Left cardiac atrium (tissue), 4 donors: ENCODE measurements around the gene NRCAM. TPM values are rescaled to one million over a fixed set of nuclear protein-coding genes. Genes with fewer than 3 reads are reported as not detected.

Experiments
- ATAC-seq, 2 donors: fragments of 200-7000 bp; cut with Tn5 transposase; one replicate each; pipeline ENCODE4 v1.9.1; 2020; ENCODE audit warnings: mild to moderate bottlenecking in 2 of 2, moderate library complexity in 2 of 2
- DNase-seq: peaks from one replicate; pipeline ENCODE4 v3.0.0-alpha.2; 2020
- intact Hi-C, 2 donors: fragments of 100-400 bp; cut with DNase I; formaldehyde crosslinking; loops; one replicate each; pipeline versions ENCODE4 v1.14.1 to v1.15.1; 2022 to 2023
- total RNA-seq, 2 donors: library from RNA; stranded (reverse); fragmentation: NEBNext Ultra II Directional; extraction: Animal tissue kit (Norgen Biotek cat#: 25700); gene quantifications; one replicate each; pipeline ENCODE4 v1.2.1, GENCODE V29; 2021
- donor health status: DM: no; HTN: yes; CAD: no.
- donor health status: DM: no; HTN: yes; CAD: no; lungs with severe emphysema.
- donor health status: DM: yes; HTN: yes; CAD: no.
- donor health status: Dilated cardiomyopathy.

Gene NRCAM
- total RNA-seq, 2 donors from 2014 or later: 0.47 to 3.4 TPM

DNA sequence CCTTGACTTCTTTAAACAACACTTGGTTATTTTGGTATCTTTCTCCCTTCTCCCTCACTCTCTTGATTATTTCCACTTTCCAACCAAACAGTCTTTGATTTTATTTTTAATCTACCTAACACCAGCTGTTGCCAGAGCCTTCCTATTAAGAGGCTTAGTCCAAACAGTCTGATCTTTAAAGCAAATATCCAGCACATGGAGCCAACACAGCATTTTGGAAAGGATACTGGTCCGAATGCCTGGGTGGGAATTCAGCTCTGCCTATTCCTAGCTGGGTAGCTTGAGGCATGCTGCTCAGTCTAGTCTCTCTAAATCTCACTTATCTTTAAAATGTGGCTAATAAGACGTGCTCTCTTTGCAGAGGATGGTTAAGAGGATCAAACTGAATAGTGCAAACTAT lies 129.3 kb downstream of the NRCAM start:
- intact Hi-C loops: no loop called here
- no peak for ATAC-seq
- no peak for DNase-seq

DNA sequence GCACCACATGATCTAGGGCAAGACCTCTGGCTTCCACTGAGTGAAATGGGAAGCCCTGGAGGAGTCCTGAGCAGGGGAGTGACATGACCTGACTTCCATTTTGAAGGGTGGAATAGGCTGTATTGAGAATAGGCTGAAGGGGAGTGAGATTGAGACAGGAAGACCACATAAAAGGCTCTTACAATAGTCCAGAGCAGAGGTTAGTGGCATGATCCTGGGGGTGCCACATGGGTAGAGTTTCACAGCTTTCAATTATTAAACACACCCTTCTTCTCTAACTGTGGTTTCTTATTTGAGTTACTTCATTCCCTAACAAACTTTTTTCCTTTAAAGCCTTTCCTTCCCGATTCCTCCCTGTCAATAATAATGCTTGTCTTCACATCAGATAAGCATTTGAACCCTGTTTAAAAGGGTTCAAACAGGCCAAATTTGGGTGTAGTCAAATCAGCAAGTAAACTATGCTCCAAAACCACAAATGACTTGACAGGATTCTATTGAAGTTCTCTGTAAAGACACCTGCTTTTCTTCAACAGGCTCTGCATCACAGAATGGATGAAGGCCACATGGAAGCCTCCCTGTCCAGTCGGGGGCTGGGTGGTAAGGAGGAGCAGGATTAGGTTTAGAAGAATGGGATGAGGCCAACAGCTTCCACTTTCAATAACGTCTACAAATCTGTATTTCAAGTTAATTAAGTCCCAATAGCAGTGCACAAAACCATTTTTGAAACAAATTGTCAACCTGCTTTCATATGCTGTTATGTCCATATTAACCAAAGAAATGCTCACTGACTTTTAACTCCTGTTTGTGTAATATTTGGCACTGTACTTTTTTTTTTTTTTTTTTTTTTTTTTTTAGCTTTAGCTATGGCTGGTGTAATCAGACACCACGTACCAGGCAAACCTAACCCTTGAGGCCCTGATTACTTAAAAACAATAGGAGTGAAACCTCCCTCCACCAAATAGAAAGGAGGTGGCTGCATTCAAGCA lies 131.9 kb downstream of the NRCAM start:
- intact Hi-C loops: no loop called here
- DNase-seq: no peak
- no peak for ATAC-seq

DNA sequence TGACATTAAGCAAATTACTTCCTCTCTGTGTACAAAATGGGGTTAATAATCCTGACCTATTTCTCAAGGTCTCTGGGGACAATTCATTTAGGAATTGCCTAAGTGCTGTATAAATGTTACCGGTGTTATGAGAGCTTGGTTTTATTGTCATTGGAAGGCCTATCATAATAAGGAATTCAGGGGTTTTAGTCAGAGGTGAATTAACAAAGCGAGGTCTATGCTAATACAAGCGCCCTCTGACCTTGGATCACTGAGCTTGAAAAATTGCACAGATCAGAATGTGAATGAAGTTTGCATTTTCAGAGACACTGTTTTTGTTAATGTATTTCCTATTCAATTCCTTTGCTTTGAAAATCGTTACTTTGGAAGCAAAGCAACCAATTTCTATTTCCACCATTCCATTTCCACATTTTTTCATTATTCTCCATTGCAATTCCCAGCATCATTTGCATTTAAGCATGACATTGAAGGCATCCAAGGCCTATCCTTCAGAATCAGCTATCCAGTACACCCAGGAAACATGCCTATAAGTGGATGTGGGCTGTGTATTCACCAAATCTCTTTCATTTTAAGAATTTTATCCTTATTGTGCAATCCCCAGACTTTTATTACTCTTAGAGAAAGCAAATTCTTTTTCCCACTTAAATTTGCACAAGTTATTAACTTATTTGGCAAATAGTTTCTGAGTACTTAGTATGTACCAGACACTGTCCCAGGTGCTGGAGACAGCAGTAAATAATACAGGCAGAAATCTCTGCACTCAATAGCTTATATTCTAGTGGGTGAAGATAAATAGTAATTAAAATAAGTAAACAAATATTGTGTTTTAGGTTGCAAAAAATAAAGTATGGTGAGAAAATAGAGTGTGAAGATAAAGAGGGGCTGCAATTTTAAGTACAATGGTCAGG lies 133.1 kb downstream of the NRCAM start:
- ATAC-seq: no peak
- intact Hi-C loops: no loop called here
- DNase-seq: no peak

DNA sequence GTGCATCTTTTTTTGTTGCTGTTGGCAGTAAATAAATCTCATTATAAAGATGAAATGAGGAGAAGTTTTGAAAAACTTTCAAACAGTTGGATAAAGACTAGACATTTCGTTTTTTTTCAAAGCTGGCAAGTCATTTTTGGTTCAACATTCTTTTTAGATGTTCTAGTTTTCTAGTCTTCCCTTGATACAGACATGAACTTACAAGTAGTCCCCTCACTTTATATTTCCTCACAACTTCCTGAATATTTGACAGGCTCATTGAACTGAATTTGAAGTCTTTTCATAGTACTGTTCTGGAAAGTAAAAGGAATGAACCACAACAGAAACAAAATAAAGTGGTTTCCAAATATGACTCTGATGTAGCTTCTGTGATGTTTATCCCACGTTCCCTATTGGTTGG lies 134.2 kb downstream of the NRCAM start:
- DNase-seq: no peak
- intact Hi-C loops: no loop called here
- no peak for ATAC-seq

DNA sequence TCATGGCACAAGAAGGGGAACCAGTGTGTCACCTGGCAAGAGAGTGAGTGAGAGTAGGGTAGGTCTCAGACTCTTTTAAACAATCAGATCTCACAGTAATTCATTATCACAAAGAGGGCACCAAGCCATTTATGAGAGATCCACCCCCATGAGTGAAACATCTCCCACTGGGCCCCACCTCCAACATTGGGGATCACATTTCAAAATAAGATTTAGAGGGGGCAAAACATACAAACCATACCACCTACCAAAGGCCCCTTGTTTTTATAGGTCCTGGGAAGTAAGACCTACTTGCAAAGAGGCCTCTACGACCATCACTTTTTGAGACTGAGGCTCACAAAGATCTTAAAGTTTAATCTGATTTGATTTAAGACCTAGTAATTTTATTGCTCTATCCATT lies 134.9 kb downstream of the NRCAM start:
- ATAC-seq (no peak), DNase-seq (no peak)
- intact Hi-C loops: no loop called here

DNA sequence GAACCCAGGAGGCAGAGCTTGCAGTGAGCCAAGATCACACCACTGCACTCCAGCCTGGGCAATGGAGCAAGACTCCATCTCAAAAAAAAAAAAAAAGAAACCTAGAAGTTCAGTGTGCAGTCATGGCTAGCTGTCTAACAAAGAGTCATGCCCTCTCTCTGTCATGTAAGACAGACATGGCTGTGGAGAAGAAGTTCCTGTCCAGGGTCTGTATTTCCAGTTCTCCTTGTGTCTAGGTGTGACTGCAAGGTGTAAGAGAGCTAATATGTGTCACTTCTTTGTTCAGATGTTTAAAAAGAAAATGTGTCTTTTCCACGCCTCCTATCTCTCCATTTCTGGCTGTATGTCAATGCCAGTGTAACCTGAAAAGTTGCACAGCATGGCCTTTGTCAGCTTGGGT lies 139.5 kb downstream of the NRCAM start:
- DNase-seq (no peak), ATAC-seq (no peak)
- intact Hi-C loops: no loop called here

DNA sequence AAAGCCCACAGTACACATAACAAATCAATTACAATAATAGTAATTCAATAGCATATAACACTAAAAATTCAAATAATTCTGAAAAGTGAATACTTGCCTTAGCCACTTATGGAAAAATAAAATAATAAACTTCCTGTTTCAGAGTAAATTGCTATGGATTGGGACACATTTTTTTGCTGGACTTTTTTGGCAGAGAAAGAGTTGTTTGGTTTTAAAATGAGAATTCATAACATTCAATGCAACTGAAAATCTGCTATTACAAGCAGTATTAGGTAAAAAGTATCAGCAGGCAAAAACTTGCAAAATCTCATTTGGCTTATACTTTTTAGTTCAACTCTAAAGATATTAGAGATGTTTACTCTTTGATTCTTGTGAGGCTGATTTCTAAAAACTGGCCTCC lies 141.7 kb downstream of the NRCAM start:
- intact Hi-C loops: no loop called here
- ATAC-seq: no peak

DNA sequence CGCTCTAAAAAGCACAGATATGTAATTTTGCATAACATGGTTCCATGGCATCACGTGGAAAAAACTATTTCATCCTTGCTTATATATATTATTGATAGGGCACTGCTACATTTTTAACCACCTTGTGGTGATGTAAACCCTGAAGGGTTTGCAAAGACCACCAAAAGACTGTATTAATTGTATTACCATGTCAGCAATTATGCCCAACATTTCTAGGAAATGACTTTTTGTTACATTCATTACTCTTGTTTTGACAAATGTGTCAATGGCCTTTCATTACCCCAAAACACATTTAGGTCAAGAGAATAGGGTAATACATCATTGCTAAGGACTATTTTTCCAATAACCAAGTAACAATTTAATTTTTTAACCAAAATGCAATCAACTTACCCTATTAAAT lies 142.2 kb downstream of the NRCAM start:
- ATAC-seq (no peak), DNase-seq (no peak)
- intact Hi-C loops: no loop called here

More for the DNA sequence above, 141.7 kb downstream of the NRCAM start:
- DNase-seq: no peak

DNA sequence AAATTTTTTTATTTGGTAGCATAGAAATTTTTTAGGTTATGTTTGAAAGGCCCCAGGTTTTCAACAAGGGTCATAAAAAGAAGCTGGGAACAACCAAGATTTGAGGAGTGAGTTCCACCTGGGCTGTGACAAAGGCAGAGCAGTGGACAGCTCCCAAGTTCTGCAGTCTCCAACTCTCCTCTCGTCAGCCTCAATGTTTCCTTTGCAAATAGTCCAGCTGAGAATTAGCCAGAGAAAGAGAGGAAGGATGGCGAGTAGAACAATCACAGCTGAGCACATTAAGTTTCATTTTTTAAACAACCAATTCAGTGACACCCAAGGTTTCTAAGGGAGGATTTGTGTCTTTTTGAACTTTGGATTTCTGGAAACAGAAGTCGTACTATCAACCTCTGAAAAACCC lies 143.2 kb downstream of the NRCAM start:
- no peak for DNase-seq
- no peak for ATAC-seq
- intact Hi-C loops: no loop called here

DNA sequence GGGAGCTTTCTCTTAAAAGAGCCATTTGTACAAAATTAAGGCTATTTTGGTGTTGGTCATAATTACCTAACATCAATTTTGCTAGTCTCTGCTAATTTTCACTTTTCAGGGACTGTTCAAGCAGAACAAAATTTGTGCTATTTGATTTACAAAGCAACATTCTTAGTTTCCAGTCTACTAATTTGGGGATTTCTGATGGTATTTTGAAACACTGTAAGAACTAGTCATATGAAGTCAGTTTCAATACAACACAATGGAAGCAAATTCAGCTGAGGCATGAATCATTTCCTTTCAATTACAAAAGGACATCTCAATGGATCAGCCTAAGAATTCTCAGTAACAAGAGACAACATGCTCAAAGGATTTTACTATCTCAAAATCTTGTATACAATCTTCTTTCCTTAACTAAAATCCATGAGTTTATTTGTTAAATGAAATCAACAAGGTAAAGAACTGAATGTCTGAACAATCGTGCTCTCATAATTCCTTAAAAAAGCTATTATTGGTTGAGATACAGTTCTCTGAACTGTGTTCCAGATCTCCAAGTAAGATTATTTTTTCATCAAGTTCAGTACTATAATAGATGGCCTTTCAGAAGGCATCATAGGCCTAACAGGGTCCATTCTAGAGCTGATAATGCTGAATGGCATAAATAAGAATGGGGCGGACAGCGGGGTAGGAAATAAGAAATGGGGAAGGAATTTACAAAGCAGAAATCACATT lies 144.6 kb downstream of the NRCAM start:
- DNase-seq: no peak
- intact Hi-C loops: no loop called here
- ATAC-seq: no peak

DNA sequence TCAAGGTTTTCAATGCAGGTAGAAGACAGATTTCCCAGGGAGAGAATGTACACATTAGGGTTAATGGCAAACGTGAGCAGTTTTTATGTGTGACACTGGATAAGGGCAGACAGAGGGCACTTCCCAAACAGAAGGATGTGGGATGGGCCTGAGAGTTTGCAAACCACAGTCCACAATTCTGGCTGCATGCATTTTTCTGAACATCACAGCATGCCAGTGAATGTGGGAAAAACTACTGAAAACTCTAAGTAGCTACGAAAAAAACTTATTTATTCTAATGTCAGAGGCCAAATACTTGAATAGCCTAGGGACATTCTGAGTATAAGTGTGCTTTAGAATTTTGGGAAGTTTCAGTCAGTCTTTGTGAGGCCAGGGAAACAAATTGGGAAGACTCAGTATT lies 145.9 kb downstream of the NRCAM start:
- intact Hi-C loops: no loop called here
- DNase-seq: no peak
- no peak for ATAC-seq

DNA sequence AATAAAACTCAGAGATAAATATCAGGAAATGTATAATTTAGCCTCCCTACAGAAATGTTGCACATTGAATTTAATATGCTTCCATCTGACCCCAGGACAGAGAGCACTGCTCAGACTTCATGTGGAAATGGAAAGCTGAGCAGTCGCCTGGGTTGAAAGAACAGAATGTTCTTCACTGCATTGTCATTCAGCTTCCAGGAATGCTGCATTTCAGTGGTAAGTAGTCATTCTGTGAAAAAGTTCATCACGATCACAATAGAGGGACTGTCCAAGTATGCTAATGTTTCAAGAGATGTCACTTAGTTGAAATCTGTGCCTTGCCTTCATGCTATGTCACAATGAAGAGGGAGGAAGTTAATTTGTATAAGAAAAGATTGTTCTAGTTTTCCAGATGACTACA lies 147.3 kb downstream of the NRCAM start:
- no peak for DNase-seq
- ATAC-seq: no peak
- intact Hi-C loops: no loop called here

DNA sequence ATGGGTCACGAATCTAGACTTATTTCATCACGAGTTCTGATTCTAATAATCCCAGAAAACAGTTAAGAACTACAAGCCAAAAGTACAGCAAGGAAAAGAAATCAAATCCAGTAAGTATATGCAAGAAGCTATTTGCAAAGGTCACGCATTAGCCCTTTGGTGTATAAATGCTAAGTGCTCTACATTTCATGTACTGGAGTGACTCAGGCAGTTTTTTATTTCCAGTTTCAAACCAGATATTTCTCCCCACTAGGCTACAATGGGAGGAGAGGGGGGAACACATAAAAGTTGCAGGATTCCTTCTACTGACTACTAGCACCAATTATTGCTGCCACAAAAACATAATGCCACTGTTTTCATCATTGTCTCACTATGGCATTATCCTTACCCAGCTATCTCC lies 148.0 kb downstream of the NRCAM start:
- DNase-seq: no peak
- intact Hi-C loops: no loop called here
- ATAC-seq: no peak

DNA sequence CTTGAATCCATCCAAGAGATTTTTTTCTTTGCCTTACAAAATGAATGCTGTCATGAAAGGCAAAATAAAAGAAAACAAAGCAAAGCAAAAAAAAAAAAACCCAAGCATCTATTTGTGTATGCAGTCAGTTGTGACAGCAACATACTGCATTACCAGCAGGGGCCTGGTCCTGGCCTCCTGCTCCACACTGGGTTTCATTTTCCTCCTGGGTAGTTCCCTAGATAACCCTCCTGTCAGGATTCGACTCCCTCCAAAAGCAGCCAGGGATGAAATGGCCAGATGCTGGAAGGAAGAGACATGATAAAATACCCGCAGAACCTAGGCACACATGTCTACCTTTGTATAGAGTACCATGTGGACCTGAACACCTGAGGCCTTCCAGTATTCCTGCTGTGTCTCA lies 148.6 kb downstream of the NRCAM start:
- intact Hi-C loops: no loop called here
- no peak for DNase-seq
- no peak for ATAC-seq

DNA sequence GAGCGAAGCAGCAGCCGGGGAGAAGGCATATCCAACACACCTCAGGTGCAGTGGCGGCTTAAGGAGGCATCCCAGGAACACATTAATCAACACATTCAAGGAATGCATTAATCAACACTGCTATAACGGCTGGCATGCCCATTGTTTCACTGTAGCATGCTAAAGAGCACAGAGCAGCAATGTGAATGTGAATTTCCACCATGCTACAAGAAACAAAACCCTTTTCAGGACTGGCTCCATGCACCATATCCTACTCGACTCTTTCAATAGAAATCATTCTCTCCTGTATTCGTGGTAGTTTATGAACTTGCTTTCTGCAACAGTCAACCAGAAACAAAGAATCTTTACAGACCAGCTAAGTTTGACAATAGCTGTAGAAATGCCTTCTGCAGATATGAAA lies 149.0 kb downstream of the NRCAM start:
- intact Hi-C loops: no loop called here
- ATAC-seq (no peak), DNase-seq (no peak)

DNA sequence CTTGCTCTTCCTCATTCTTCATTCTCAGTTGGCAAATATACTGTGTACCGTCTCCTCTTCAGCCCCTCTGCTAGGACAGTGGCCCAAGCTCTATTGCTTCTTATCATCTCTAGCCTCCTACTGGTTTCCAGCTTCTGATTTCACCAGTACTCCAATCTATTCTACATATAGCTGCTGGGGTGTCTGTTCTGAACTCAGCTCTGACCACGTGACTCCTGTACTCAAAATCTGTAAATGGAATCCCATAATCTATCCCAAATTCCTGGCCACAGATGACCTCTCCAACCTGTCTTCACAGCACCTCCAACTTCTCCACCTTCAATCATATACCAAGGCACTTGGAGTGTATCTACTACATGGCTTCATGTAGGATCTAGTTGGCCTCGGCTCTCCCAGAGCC lies 152.9 kb downstream of the NRCAM start:
- DNase-seq: no peak
- intact Hi-C loops: no loop called here
- ATAC-seq: no peak

DNA sequence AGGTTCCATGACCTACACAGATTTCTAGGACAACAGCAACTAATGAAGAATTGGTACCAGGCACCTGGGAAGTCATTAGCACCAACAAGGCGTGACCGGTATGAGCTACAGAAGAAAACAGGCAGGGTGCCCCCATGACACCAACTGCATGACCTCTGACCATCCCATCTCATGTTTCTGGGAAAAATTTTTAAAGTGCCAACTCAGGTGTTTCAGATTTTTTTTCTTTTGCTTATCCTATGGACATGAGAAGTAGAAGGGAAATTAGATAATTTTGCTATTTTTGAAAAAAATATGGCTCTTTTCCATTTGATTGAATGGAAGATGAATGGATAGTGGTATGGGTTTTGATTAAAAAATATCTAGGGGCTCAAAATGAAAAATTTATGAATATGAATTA lies 154.8 kb downstream of the NRCAM start:
- no peak for ATAC-seq
- intact Hi-C loops: no loop called here
- DNase-seq: no peak

DNA sequence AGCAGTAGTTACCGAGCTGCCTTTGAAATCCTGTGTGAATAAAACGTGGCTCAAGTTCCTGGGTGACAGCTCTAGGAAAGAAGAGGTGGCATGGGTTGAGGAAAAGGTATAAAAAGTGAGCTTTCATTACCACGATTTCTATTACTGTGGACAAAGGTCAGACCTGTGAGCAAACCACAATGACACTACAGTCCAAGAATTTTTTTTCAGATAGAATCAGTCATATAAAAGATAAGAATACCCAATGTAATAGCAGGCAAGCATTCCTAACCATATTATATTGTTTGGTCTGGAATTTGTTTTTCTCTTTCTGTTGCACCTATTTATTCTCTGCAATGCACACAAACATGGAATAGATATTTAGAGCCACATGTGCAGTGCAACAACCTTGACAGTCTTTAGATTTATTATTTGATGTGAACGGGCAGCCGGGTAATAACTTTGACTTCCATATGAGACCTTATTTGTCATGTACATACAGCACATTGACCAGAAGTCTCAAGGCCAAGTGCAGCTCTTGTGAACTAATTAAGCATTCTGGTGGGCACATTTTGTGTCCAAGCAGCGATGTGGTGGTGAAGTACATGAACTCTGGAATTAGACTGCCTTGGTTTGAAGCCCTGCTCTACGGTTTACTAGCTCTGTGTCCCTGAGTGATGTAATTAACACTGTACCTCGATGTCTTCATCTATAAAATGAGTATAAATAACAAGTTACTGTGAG lies 156.8 kb downstream of the NRCAM start:
- DNase-seq (no peak), ATAC-seq (no peak)
- intact Hi-C loops: no loop called here

DNA sequence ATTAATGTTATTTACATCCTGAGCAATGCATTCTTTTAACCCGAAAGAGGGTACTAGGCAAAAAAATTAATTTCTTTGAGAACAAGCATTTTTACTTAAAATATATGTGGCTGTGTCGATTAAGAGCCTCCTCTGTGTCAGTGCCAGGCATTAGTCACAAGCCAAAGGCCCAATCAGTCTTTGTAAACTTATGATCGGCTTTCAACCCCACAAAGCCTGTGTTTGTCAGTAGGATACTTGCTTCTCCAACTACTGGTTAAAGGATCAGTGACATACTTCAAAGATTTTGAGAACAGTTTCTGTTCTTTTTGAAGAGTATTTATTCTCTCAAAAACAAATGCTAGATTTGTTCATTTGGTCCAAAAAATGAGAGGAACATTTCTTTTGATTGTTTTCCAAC lies 159.3 kb downstream of the NRCAM start:
- intact Hi-C loops: no loop called here
- DNase-seq (no peak), ATAC-seq (no peak)
